KBM-7 (cell line): ENCODE results near the gene AP1G1.
A peak's percentile ranks its signal among the peaks of the same experiment; 100 is the strongest.
"Not testable (repeated sequence)": the region's sequence is repeated elsewhere in the genome, so short reads cannot be mapped to it uniquely, and the experiment has no call there.

ENCODE experiments used
- DNase-seq: peaks from one replicate; pipeline ENCODE4 v3.0.0-alpha.2; 2015
- in situ Hi-C: fragments of 300-500 bp; cut with MboI; formaldehyde crosslinking; loops from 2 replicates; pipeline ENCODE4 v1.14.3; 2020; ENCODE audit warnings: low sequenced_read_pairs, low pct_unique_long_range_greater_than_20kb, mixed read lengths

AP1G1 gene

GRCh38 chr16:71808593-71809459, at the start of gene AP1G1:
TSS of gene AP1G1 (minus strand) at chr16:71808834. CDS start at chr16:71789479, 19,355 bp downstream.
- DNase-seq: peak; percentile 95
- in situ Hi-C loops: no loop called here

GRCh38 chr16:71855937-71856662, 47.5 kb upstream of the AP1G1 start:
- DNase-seq: no peak
- in situ Hi-C loops: no loop called here

- no peak for DNase-seq
Measured at GRCh38 chr16:71854369-71854948, 45.8 kb upstream of the AP1G1 start.

DNA sequence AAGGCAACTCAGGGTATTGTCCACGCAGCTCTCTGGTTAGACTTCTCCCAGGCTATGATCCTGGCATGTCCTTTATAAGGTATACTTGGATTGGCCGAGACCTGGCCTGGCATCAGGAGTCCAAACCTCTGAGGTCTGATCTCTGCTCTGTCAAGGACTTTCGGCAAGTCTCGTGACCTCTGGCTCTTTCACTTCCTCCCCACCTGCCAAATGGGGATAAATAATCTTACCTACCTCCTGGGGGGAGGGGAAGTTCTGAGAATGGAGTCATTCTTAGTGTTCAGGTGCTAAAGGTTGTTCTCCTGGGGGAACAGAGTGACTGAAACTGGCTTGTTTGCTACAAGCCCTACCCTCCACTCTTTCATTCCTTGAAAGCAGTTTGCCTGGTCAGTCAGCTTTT, 44.8 kb upstream of the AP1G1 start:
- no peak for DNase-seq
- in situ Hi-C loops: no loop called here

More at GRCh38 chr16:71854369-71854948, 45.8 kb upstream of the AP1G1 start:
- in situ Hi-C loops: no loop called here

- in situ Hi-C loops: no loop called here
- no peak for DNase-seq
Measured at GRCh38 chr16:71852561-71852960, 43.9 kb upstream of the AP1G1 start.

DNA sequence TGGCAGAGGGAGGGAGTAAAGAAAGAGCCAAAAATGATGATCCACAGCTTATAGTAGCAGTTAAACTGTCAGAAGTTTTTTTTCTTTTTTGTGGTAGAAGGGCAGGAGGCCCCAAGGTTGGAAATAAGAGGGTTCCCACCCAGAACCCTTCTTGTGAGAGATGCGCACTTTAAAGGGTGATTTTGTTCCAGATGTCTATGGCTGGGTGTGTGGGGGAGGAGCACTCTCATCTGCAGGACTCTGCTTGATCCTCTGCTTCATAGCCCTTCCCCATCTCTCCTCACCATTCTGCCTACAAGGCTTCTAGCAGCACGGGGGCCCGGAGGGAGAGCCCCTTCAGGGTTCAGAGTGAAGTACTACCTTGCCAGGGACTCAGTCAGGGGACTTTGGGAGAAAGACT, 43.5 kb upstream of the AP1G1 start:
- in situ Hi-C loops: no loop called here
- no peak for DNase-seq

- no peak for DNase-seq
- in situ Hi-C loops: no loop called here
Measured at GRCh38 chr16:71851746-71852145, 43.1 kb upstream of the AP1G1 start.

DNA sequence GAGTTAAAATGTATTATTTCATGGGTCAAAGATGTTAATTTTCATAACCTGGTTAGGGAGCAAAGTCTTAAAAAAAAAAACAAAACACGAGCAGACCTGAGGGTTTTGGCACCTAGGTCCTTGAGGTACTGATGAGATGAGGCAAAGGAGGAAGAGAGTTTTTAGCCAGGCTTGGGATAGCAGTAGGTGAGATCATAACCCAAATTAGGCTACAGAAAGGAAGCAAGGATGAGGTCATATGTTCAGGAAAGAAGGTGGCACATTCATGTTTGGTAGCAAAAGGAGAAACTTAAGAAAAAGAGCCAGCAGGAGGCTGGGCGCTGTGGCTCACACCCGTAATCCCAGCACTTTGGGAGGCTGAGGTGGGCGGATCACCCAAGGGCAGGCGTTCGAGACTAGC, 40.0 kb upstream of the AP1G1 start:
- in situ Hi-C loops: no loop called here
- DNase-seq: no peak

- no peak for DNase-seq
- in situ Hi-C loops: no loop called here
Measured at GRCh38 chr16:71847096-71847495, 38.5 kb upstream of the AP1G1 start.

DNA sequence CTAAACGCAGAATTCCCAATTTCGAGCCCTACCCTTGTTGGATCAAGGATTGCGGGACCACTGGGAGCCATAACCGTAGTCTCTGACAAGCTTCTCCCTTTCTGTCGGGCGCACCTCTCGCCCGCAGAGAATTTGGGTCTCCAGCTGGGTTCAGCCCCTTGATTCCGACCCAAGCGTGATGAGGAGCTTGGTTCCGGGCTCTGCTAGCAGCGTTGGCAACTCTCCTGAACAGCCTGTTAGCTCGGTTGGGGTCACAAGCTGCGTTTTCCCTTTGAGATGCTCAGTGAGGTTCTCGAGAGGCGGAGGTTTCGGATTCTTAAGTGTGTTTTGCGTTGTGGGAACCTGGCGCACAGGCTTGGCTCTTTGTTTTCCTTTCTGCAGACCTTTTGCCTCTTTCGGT, 37.8 kb upstream of the AP1G1 start:
- DNase-seq: peak; percentile 16
- in situ Hi-C loops: no loop called here

DNA sequence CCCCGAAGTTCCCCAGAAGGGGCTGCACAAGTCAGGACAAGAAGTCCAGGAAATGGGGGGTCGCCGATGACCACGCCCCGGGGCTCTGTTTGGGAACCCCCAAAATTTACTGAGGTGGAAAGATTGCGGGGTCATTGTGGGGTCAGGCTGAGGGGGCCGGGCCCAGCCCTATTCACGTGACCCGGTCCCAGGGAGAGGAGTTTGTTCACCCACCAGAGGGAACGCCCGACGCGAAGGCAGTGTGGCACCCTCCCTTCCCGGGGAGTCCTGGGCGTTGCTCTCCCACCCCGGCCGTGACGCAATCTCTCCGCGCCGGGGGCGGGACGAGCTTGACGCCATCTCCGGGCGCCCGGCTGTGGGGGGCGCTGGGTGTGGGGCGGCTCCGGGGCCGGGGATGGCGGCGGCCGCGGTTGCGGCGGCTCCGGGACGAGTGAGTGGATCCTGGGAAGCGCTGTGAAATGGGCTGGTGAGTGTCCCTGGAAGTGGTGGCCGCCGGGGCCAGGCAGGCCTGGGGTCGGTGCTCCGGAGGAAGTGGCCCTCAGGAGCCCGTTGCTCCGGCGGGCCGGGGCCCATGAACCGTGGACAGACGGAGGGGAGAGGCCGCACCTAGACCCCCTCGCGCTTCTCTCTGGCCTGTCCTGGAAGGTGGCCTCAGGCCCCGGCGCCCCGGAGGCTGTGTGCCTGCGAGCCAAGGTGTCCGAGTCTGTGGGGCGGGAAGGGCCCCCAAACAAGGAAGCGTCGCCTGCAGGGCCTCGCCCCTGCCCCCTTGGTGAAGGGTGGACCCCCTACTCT, 37.2 kb upstream of the AP1G1 start, which contains the start of gene ATXN1L:
Gene ATXN1L (plus strand): TSS at position 338 of the 792 bp plus-strand sequence. CDS start 3,765 bp downstream, outside the sequence.
- peak; percentile 88 for DNase-seq
- in situ Hi-C loops: no loop called here

DNA sequence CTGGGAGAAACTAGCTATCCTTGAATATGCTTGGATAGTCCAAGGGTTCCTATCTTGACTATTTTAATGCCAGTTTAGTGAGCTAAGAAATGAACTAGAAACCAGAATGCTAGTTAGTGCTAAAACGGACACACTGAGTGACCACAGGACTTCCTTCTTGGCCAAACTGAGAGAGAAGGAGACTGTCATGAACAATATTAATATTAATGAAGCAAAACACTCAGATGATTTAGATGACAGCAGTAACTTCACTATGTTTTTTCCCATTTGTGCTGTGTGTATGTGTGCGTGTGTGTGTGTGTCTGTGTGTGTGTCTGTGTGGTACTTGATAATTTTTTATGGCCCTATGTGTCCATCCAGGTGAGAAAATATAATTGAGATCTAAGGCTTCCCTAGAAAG, 34.9 kb upstream of the AP1G1 start:
- in situ Hi-C loops: no loop called here
- no peak for DNase-seq

DNA sequence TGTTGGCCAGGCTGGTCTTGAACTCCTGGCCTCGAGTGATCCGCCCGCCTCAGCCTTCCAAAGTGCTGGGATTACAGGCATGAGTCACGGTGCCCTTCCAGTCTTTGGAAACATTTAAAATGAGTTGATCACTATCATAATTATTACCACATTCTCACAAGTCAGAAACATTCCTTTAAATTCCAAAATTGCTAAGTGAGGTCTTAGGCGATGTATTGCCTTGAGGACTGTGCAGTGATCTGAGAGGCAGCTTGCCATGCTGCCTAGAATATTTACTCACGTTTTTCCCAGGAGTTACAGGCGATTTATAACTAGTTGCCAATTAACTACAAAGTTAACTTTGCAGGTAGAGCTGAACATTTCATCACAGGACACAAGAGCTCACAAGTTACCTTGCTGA, 31.4 kb upstream of the AP1G1 start:
- in situ Hi-C loops: no loop called here
- DNase-seq: no peak

DNA sequence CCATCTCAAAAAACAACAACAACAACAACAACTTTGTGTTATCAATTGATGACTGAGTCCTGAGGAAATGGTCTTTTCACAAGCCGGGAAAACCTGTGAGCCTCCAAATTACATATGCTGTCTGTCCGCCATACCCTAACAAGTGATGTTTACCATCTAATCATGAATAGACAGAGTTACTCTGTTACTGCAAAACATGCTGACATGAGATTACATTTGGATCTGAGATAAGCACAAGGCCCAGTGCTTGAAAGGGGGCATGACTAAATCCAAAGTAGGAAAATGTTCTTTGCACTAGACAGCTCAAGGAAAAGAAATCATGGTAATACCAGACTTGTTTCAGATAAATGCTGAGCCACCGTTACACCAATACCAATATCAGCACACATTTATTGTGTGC, 28.5 kb upstream of the AP1G1 start:
- DNase-seq: no peak
- in situ Hi-C loops: no loop called here

DNA sequence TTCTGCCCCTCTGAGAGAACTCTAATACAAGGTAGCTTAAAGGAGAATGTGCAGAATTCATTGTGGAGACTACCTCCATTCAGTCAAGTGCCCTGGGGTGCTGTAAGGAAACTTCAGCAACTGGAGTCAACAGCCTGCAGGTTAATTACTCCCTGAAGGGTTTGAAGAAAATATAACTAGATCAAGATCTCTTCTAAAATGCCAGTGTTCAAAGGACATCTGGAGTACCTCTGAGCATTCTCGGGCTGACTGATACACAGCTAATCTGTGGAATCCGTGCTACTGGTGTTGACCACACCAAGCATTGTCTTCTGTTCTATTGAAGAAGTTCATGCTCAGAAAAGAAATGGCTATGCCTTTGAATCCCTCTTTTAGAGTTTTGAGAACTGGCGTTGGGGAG, 25.7 kb upstream of the AP1G1 start:
- in situ Hi-C loops: no loop called here
- no peak for DNase-seq

GRCh38 chr16:71832112-71832511, 23.5 kb upstream of the AP1G1 start:
- in situ Hi-C loops, DNase-seq: not testable (repeated sequence)

DNA sequence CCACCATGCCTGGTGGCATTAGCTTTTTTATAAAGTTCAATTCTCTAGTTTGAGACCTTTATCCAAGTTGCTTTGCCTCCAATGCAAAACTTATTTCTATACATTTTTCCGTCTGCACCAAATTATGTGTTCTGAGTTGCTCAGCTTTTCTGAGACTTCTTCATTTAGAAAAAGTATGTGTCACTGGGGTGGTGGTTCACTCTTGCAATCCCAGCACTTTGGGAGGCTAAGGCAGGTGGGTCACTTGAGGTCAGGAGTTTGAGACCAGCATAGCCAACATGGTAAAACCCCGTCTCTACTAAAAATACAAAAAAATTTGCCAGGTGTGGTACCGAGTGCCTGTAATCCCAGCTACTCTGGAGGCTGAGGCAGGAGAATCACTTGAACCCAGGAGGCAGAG, 23.1 kb upstream of the AP1G1 start:
- not testable (repeated sequence) for DNase-seq

GRCh38 chr16:71830359-71830758, 21.7 kb upstream of the AP1G1 start:
- no peak for DNase-seq
- in situ Hi-C loops: no loop called here

More for the DNA sequence above, 23.1 kb upstream of the AP1G1 start:
- in situ Hi-C loops: not testable (repeated sequence)

DNA sequence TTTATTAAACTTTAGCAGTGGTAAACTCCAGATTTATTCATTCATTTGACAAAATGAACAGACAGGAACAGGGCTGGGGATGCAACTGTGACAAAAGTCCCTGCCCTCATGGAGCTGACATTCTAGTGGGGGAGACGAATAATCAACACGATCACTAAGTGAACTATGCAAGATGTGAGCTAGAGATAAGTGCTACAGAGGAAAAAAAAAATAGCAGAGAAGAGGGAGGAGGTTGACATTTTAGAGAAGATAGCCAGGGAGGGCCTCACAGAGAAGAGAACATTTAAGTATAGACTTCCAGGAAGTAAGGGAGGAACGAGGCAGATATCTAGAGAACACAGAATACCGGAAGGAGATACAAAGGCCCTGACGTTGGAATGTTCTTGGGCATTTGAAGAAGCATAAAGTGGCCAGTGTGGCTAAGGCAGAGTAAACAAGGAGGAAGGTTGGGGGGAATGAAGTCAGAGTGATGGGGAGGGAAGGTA, 17.9 kb upstream of the AP1G1 start:
- DNase-seq: peak; percentile 35
- in situ Hi-C loops: no loop called here
